ENCODE data around the gene NYNRIN.
"Not testable (repeated sequence)": the region's sequence is repeated elsewhere in the genome, so short reads cannot be mapped to it uniquely, and the experiment has no call there.

NYNRIN gene

GRCh38 chr14:24398653-24399446 lies at the start of gene NYNRIN:
Gene NYNRIN (plus strand): TSS chr14:24399003. CDS start chr14:24399247, 244 bp downstream.
- no peak for DNase-seq

DNA sequence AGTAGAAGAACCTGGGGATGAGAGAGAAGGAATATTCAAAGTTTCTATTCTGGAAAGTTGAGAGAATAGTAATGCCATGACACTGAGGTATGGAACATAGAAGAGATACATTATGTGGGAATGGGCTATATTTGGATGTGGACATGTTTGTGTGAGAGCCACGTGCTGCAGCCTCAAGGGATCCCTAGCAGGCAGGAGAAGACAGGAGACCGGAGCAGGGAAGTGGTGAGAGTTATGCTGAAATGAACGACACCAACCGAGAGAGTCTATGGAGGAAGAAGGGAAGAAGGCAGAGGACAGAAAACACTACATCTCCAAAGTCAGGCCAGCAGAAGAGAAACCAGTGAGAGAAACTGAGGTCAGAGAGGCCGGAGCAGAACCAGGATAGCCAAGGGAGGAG lies 49.1 kb upstream of the NYNRIN start:
- DNase-seq = no peak

GRCh38 chr14:24351517-24351916 lies 47.3 kb upstream of the NYNRIN start:
- no peak for DNase-seq

GRCh38 chr14:24353559-24354481 lies 45.0 kb upstream of the NYNRIN start:
- DNase-seq = no peak

DNA sequence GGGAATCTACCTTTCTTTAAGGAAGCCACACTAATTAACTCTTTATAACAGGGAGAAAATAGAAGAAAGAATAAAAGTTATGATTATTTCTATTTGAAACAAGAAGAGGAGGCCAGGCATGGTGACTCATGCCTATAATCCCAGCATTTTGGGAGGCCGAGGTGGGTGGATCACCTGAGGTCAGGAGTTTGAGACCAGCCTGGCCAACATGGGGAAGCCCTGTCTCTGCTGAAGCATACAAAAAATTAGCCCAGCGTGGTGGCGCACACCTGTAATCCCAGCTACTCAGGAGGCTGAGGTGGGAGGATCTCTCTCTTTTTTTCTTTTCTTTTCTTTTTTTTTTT lies 44.3 kb upstream of the NYNRIN start:
- not testable (repeated sequence) for DNase-seq

GRCh38 chr14:24355009-24355408 lies 43.8 kb upstream of the NYNRIN start:
- no peak for DNase-seq

GRCh38 chr14:24356208-24356607 lies 42.6 kb upstream of the NYNRIN start:
- DNase-seq = no peak

DNA sequence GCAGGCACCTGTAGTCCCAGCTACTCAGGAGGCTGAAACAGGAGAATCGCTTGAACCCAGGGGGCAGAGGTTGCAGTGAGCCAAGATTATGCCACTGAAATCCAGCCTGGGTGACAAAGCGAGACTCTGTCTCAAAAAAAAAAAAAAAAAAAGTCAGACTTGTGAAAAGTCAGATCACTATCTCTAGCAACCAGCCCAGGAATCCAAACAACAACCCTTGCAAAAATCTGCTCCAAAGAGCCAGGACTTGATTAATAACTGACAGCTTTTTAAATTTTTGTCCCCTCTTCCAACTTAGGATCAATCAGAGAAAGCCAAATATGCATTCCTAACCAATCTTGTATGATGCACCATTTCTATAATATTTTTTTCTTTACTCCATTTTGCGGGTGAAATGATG lies 38.5 kb upstream of the NYNRIN start:
- DNase-seq = no peak

- no peak for DNase-seq
Measured at GRCh38 chr14:24361326-24361725, 37.5 kb upstream of the NYNRIN start.

DNA sequence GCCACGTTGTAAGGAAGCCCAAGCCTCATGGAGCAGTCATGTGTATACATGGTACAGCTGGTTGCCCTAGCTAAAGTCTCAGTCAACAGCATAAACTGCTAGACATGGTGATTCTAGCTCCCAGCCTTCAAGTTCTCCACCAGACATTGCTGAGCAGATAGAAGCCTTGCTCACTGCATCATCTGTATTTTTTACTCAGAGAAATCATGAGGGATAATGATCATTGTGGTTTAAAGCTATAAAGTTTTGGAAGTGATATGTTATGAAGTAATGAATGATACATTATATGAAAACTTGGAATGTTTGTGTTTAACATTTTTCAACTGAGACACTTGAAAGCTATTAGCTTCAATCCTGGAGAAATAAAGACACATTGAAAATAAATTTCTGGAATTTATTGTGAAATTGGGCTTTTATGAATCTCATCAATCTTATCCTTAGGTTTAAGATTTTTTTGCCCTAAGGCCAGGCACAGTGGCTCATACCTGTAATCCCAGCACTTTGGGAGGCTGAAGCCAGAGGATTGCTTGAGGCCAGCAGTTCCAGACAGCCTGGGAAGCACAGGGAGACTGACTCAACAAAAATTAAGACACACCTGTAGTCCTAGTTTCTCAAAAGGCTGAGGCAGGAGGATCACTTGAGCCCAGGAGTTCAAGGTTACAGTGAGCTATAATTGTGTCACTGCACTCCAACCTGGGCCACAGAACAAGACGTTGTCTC lies 36.4 kb upstream of the NYNRIN start:
- DNase-seq = no peak

DNA sequence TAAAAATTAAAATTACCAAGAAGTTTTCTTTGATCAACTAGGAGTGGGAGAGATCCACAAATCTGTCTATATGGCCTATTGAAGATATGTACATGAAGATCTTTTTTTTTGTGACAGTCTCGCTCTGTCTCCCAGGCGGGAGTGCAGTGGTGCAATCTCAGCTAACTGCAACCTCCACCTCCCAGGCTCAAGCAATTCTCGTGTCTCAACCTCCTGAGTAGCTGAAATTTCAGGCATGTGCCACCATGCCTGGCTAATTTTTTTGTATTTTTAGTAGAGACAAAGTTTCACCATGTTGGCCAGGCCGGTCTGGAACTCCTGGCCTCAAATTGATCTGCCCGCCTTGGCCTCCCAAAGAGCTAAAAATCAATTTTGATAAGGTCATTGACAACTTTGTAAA lies 35.4 kb upstream of the NYNRIN start:
- no peak for DNase-seq

DNA sequence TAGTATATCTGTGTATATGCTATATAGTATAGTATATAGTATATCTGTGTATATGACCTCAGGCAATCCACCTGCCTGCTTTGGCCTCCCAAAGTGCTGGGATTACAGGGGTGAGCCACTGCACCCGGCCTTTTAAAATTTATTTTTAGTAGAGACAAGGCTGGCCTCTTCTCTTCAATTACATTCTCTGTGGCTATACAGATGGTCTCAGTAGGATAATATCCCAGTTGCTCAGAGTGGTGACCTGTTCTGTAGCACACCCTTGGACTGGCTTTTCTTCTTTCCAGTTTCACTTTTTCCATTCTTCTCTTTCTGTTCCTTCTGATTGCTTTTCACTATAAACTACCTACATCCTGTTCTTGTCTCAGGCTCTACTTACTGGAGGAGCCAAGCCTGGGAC lies 34.0 kb upstream of the NYNRIN start:
- DNase-seq = no peak

- peak; percentile 53 for DNase-seq
Measured at GRCh38 chr14:24365600-24366412, 33.0 kb upstream of the NYNRIN start.

DNA sequence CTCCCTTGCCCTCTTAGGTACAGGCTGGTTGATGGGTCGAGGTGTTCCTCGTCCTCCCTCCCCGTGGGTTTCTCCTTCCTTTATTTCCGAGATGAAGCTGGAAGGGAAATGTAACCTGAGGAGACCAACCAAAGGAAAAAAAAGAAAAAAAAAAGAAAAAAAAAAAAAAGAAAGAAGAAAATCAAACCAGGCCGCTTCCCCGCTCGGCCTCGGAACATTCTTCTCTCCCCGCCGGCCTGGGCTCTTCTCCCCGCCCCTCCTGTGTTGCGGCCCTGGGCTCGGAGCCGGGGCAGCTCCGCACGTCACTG lies 32.4 kb upstream of the NYNRIN start:
- no peak for DNase-seq

- no peak for DNase-seq
Measured at GRCh38 chr14:24366721-24367513, 31.9 kb upstream of the NYNRIN start.

DNA sequence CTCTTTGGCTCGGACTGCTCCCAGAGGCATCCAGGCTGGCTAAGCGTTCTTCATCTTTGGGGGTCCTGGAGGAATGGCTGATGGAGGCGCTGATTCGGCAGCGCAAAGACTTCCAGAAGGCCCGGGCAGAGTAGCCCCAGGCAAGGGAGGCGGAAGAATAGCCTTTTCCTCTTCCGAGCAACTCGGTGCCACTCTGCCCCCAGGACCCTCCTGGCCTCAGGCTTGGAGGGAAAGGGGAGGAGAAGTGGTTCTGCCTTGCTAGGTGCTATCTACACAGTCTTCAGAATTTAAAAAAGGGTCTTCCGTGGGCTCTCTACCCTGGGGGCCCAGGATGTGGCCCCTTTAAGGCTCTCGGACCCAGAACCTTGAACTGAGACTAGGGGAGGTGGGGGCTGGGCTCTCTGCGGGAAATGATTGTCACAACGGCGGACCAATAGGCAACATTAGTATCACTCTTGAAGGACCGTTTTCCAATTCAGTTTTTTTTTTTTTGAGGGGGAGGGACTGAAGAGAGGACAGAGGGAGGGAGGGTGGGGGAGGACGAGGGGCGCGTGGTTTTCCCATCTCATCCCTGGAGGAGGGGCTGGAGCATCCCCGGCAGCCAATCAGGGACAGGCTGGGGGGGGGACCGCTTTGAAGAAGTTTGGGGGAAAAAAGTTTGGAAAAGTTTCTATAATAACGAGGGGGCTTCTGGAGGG lies 31.1 kb upstream of the NYNRIN start, which contains the start of gene NFATC4:
Gene NFATC4, plus strand, starts transcription at position 671 of the 698 bp plus-strand sequence. CDS start 157 bp downstream, outside the sequence.
- DNase-seq = no peak

DNA sequence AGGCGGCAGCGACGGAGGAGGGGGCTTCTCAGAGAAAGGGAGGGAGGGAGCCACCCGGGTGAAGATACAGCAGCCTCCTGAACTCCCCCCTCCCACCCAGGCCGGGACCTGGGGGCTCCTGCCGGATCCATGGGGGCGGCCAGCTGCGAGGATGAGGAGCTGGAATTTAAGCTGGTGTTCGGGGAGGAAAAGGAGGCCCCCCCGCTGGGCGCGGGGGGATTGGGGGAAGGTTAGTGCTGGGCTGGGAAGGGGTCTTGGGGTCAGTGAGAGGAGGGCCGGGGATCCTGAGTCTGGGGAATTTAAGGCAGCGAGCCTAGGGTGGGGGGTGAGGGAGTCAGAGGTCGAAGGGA lies 30.6 kb upstream of the NYNRIN start:
- no peak for DNase-seq

- DNase-seq = no peak
Measured at GRCh38 chr14:24368562-24369252, 30.1 kb upstream of the NYNRIN start.

DNA sequence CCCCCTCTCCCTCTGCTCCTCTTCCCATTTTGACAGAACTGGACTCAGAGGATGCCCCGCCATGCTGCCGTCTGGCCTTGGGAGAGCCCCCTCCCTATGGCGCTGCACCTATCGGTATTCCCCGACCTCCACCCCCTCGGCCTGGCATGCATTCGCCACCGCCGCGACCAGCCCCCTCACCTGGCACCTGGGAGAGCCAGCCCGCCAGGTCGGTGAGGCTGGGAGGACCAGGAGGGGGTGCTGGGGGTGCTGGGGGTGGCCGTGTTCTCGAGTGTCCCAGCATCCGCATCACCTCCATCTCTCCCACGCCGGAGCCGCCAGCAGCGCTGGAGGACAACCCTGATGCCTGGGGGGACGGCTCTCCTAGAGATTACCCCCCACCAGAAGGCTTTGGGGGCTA lies 29.3 kb upstream of the NYNRIN start:
- DNase-seq = no peak

GRCh38 chr14:24369907-24370687 lies 28.7 kb upstream of the NYNRIN start:
- no peak for DNase-seq
